Measurements from ENCODE around the gene L3MBTL4. TPM values are rescaled to one million over a fixed set of nuclear protein-coding genes. Genes with fewer than 3 reads are reported as not detected.

L3MBTL4 gene
- total RNA-seq, 1 donor from 2014 or later, result 17.5 TPM

GRCh38 chr18:5967007-5967406, 447.7 kb downstream of the L3MBTL4 start:
- TF ChIP-seq CTCF (IDR thresholded peaks at IDR 0.05; ENCODE audit: unreplicated experiment), result no peak
- Mint-ChIP-seq H3K4me3 (no peak overlapping the region), H3K27ac (no peak overlapping the region), H3K27me3 (ENCODE audit: low read depth) (no peaks in the 10 kb centered on the region), H3K36me3 (no peaks in the 10 kb centered on the region), H3K9me3 (no peaks in the 10 kb centered on the region), H3K4me1 (peaks cover 20% of the 10 kb centered on the region)
- DNase-seq (ENCODE audit: low spot score in 2 of 2, unreplicated experiment in 2 of 2), result no peak

- Mint-ChIP-seq H3K9me3 (no peaks in the 10 kb centered on the region), H3K36me3 (no peaks in the 10 kb centered on the region), H3K4me3 (no peak overlapping the region), H3K4me1 (peaks cover 25% of the 10 kb centered on the region), H3K27me3 (ENCODE audit: low read depth) (no peaks in the 10 kb centered on the region), H3K27ac (no peak overlapping the region)
- no peak for DNase-seq (ENCODE audit: low spot score in 2 of 2, unreplicated experiment in 2 of 2)
- TF ChIP-seq CTCF (IDR thresholded peaks at IDR 0.05; ENCODE audit: unreplicated experiment), result no peak
These were observed 448.2 kb downstream of the L3MBTL4 start for GRCh38 chr18:5966514-5966913.

GRCh38 chr18:5964996-5965395, 449.7 kb downstream of the L3MBTL4 start:
- TF ChIP-seq CTCF (IDR thresholded peaks at IDR 0.05; ENCODE audit: unreplicated experiment), result no peak
- H3K9me3 Mint-ChIP-seq, result no peaks in the 10 kb centered on the region
- no peak overlapping the region for H3K4me3 Mint-ChIP-seq
- no peaks in the 10 kb centered on the region for H3K36me3 Mint-ChIP-seq
- H3K27ac Mint-ChIP-seq, result no peak overlapping the region
- peaks cover 13% of the 10 kb centered on the region for H3K4me1 Mint-ChIP-seq
- no peak for DNase-seq (ENCODE audit: low spot score in 2 of 2, unreplicated experiment in 2 of 2)
- H3K27me3 Mint-ChIP-seq (ENCODE audit: low read depth), result no peaks in the 10 kb centered on the region

GRCh38 chr18:5964596-5964995, 450.1 kb downstream of the L3MBTL4 start:
- Mint-ChIP-seq H3K27me3 (ENCODE audit: low read depth) (no peaks in the 10 kb centered on the region), H3K4me3 (no peak overlapping the region), H3K4me1 (peaks cover 11% of the 10 kb centered on the region), H3K27ac (no peak overlapping the region), H3K36me3 (no peaks in the 10 kb centered on the region), H3K9me3 (no peaks in the 10 kb centered on the region)
- DNase-seq (ENCODE audit: low spot score in 2 of 2, unreplicated experiment in 2 of 2), result no peak
- no peak for TF ChIP-seq CTCF (IDR thresholded peaks at IDR 0.05; ENCODE audit: unreplicated experiment)

GRCh38 chr18:5964108-5964507, 450.6 kb downstream of the L3MBTL4 start:
- no peak for TF ChIP-seq CTCF (IDR thresholded peaks at IDR 0.05; ENCODE audit: unreplicated experiment)
- no peak for DNase-seq (ENCODE audit: low spot score in 2 of 2, unreplicated experiment in 2 of 2)
- no peaks in the 10 kb centered on the region for H3K36me3 Mint-ChIP-seq
- no peaks in the 10 kb centered on the region for H3K9me3 Mint-ChIP-seq
- no peaks in the 10 kb centered on the region for H3K27me3 Mint-ChIP-seq (ENCODE audit: low read depth)
- no peak overlapping the region for H3K27ac Mint-ChIP-seq
- H3K4me3 Mint-ChIP-seq, result no peak overlapping the region
- peaks cover 11% of the 10 kb centered on the region for H3K4me1 Mint-ChIP-seq

GRCh38 chr18:5963267-5963666, 451.4 kb downstream of the L3MBTL4 start:
- Mint-ChIP-seq H3K4me3 (no peak overlapping the region), H3K27ac (no peak overlapping the region), H3K9me3 (no peaks in the 10 kb centered on the region), H3K27me3 (ENCODE audit: low read depth) (no peaks in the 10 kb centered on the region), H3K4me1 (peaks cover 11% of the 10 kb centered on the region), H3K36me3 (no peaks in the 10 kb centered on the region)
- no peak for TF ChIP-seq CTCF (IDR thresholded peaks at IDR 0.05; ENCODE audit: unreplicated experiment)
- DNase-seq (ENCODE audit: low spot score in 2 of 2, unreplicated experiment in 2 of 2), result no peak
